BLaER1 treated with 17β-estradiol and CSF1 and Interleukin-3, amounts not matched to agents 10 nM and 100 nM (cell line): Measurements from ENCODE around the gene KCNG4.

Experiments used
- H3K27ac ChIP-seq, 11 experiments: shearing (Covaris generic); formaldehyde crosslinking; 2 replicates each; pipeline ENCODE4 v1.8.1; 2022
- H3K27me3 ChIP-seq, 11 experiments: shearing (Covaris generic); formaldehyde crosslinking; 2 replicates each; pipeline ENCODE4 v1.8.1; 2022
- H3K36me3 ChIP-seq, 11 experiments: shearing (Covaris generic); formaldehyde crosslinking; 2 replicates each; pipeline ENCODE4 v1.8.1; 2022
- H3K4me1 ChIP-seq, 10 experiments: shearing (Covaris generic); formaldehyde crosslinking; 2 replicates each; pipeline ENCODE4 v1.8.1; 2022
- H3K4me2 ChIP-seq, 11 experiments: shearing (Covaris generic); formaldehyde crosslinking; 2 replicates each; pipeline ENCODE4 v1.8.1; 2022
- H3K4me3 ChIP-seq, 10 experiments: shearing (Covaris generic); formaldehyde crosslinking; 2 replicates each; pipeline ENCODE4 v1.8.1; 2022
- H3K9ac ChIP-seq, 11 experiments: shearing (Covaris generic); formaldehyde crosslinking; 2 replicates each; pipeline ENCODE4 v1.8.1; 2022
- H3K9me3 ChIP-seq, 11 experiments: shearing (Covaris generic); formaldehyde crosslinking; replicated peaks in 1 of 11; 2 replicates each; pipeline ENCODE4 v1.8.1; 2022
- H4K20me1 ChIP-seq, 11 experiments: shearing (Covaris generic); formaldehyde crosslinking; 2 replicates each; pipeline ENCODE4 v1.8.1; 2022
- Cebpa-rat ChIP-seq, 11 experiments: shearing (Covaris generic); IDR thresholded peaks; 2 replicates each; pipeline ENCODE4 v1.8.1; 2022

The KCNG4 gene

DNA sequence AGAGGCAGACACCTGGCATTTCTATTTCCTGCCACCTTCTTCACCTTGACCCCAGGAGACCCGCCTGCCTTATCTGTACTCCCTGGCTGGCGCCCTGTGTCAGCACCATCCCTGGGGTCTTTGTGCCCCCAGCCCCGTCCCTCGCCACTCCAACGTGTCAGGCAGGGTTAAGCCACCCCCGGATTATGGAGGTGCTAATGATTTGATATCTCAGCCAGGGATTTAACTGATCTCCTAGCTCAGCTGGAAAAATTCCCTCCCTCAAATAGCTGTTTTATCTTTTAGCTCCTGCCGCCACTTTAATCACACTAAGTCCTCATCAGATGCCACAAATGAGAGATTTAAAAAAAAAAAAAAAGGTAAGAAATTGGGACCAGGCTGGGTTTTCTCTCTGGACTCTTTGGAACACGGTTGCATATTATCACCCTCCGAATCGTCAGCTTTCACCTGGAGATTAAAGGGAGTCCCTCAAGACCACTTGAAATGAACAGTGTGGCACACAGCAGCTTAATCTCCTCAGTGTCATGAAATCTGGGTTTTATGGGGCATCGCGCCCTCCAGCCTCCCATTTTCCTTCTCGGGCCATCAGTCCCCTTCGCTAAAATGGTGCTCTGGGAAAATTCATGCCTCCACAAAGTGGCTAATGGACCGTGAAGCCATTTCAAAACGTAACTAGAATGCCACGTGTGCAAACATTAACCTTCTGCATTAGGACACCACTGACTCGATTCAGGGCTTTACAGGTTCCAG is 28.7 kb upstream of the KCNG4 start:
- H3K27me3 ChIP-seq = no peaks in the 10 kb centered on the region
- H3K4me3 ChIP-seq = no peak overlapping the region
- no peaks in the 10 kb centered on the region for H3K9me3 ChIP-seq
- peak overlapping the region in 1 of 11 experiments; percentile 13; a peak in 1 of 22 replicates for H3K4me2 ChIP-seq
- no peaks in the 10 kb centered on the region for H3K36me3 ChIP-seq
- peaks cover 0 to 8% (median 2%) of the 10 kb centered on the region in 10 experiments; a peak in 3 of 20 replicates for H3K4me1 ChIP-seq
- no peak overlapping the region for H3K27ac ChIP-seq
- no peak overlapping the region for H3K9ac ChIP-seq
- TF ChIP-seq Cebpa-rat (IDR thresholded peaks at IDR 0.05) = no peak
- H4K20me1 ChIP-seq = no peaks in the 10 kb centered on the region

DNA sequence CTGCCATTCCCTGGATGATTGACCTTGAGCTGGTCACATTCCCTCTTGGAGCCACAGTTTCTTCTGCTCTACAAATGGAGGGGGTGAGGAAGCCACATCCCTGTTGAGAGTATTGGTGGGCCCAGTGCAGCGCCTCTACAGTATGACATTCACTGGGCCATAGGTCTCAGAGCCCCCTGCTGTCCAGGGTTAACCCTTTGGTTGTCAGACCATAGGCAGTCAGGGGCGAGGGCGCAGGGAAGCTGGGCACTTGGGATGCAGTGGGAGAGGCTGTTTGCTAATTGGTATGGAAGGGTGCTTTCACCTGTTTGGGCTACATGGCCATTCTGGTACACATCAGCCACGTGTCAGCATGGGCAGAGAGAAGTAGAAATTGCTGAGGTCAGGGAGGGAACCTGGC is 27.6 kb upstream of the KCNG4 start:
- Histone ChIP-seq H3K27me3 (no peaks in the 10 kb centered on the region), H3K4me1 (peaks cover 0 to 8% (median 2%) of the 10 kb centered on the region in 10 experiments; a peak in 3 of 20 replicates), H3K4me2 (no peak overlapping the region), H3K36me3 (no peaks in the 10 kb centered on the region), H3K27ac (no peak overlapping the region), H3K9me3 (no peaks in the 10 kb centered on the region), H4K20me1 (no peaks in the 10 kb centered on the region), H3K9ac (no peak overlapping the region), H3K4me3 (no peak overlapping the region)
- no peak for TF ChIP-seq Cebpa-rat (IDR thresholded peaks at IDR 0.05)

DNA sequence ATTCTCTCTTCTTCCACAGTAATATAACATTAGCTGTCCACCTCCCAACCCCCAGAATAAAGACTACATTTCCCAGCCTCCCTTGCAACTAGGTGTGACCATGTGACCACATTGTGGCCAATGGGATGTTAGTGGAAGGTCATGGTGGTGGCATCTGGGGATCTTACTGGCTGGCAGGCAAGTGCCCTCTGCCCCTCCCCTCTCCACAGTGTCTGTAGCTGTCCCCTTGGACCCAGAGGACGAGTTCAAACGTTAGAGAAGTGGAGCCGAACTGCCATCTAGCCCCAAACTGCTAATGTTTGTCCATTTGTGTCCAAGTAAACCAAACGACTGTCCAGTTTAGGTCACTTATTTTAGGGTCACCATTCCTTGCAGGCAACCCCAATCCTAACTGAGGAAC is 26.6 kb upstream of the KCNG4 start:
- H3K4me1 ChIP-seq = peaks cover 0 to 7% (median 0%) of the 10 kb centered on the region in 10 experiments; a peak in 1 of 20 replicates
- H3K4me3 ChIP-seq = no peak overlapping the region
- no peak overlapping the region for H3K27ac ChIP-seq
- no peak overlapping the region for H3K9ac ChIP-seq
- H4K20me1 ChIP-seq = no peaks in the 10 kb centered on the region
- H3K36me3 ChIP-seq = no peaks in the 10 kb centered on the region
- no peak overlapping the region for H3K4me2 ChIP-seq
- no peak for TF ChIP-seq Cebpa-rat (IDR thresholded peaks at IDR 0.05)
- no peaks in the 10 kb centered on the region for H3K27me3 ChIP-seq
- H3K9me3 ChIP-seq = no peaks in the 10 kb centered on the region

DNA sequence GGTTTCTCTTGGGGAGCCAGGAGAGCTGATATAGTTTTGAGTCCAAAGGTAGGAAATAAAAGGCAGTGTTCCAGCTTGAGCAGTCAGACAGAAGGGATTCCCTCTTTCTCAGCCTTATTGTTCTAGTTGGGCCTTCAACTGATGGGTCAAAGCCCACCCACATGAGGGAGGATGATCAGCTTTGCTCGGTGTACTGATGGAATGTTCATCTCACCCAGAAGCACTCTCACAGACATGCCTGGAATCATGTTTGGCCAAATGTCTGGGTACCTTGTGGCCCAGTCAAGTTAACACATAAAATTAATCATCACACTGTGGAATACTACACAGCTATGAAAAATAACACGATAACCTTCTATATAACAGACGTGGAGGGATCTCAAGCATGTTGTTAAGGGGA is 23.1 kb upstream of the KCNG4 start:
- Histone ChIP-seq H4K20me1 (no peaks in the 10 kb centered on the region), H3K36me3 (no peaks in the 10 kb centered on the region), H3K9ac (no peak overlapping the region), H3K27me3 (no peaks in the 10 kb centered on the region), H3K9me3 (peaks cover 7 to 9% (median 8%) of the 10 kb centered on the region in 11 experiments; a peak in 19 of 22 replicates), H3K4me3 (no peak overlapping the region), H3K27ac (no peak overlapping the region), H3K4me2 (no peak overlapping the region), H3K4me1 (no peaks in the 10 kb centered on the region)
- TF ChIP-seq Cebpa-rat (IDR thresholded peaks at IDR 0.05) = no peak

DNA sequence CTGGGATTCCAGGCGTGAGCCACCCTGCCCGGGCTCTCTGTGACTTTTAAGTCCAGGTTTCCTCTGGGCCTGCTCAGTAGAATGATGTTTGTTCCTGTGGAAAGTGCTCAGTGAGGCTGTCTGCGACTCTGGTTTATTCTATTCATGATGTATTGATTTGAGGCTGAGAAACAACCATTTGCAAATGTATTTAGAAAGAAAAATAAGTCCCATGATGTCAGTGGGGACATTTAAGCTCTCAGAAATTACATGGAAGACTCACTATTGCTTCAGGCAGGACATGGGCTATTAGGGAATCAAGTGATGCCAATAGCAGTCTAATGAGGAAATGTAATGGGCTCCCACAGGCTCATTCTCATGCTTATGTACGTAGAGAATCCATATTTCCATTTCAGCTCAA is 22.2 kb upstream of the KCNG4 start:
- Histone ChIP-seq H3K27ac (no peak overlapping the region), H3K9me3 (peaks cover 10 to 18% (median 13%) of the 10 kb centered on the region in 11 experiments; a peak in 19 of 22 replicates), H3K36me3 (no peaks in the 10 kb centered on the region)

DNA sequence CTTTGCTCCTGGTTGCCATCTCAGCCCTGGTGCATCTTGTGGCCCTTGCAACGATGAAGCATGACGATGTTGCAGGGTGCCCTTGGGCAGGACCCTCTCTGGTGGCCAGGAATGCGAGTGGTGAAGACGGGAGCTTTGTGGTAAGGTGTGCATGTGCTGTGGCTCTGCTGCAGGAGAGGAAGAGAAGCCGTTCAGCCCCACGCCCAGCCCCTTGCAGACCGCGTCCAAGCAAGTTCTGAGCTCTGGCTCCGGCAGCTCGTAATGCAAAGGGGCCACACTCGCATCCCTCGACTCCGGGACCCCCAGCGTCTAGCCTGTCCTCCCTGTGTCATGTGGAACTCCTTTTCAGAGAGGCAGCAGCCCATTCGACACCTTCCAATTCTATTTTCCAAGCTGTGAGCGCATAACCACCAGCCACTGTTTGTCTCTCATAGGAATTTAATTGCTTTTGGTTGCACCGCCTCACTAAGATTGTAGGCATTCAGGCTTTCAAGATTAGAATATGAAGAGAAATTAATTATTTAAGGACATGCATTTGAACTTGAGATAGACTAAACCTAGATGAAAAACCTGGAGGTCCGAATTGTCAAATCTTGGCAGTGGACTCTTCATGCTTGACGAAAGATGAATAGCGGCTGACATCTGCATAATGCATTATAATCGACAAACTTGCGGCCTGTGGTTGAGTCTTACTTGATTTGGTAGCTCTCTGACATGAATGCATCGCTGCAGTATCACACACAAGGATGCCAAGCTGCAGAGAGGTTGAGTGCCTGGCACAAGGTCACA is 21.1 kb upstream of the KCNG4 start:
- Histone ChIP-seq H3K9ac (no peak overlapping the region), H3K27ac (no peak overlapping the region), H3K4me3 (no peak overlapping the region), H3K36me3 (no peaks in the 10 kb centered on the region), H3K27me3 (no peaks in the 10 kb centered on the region), H3K9me3 (peaks cover 12 to 26% (median 16%) of the 10 kb centered on the region in 11 experiments; a peak in 19 of 22 replicates), H3K4me2 (no peak overlapping the region), H4K20me1 (no peaks in the 10 kb centered on the region), H3K4me1 (no peaks in the 10 kb centered on the region)
- no peak for TF ChIP-seq Cebpa-rat (IDR thresholded peaks at IDR 0.05)

More for the DNA sequence above, 22.2 kb upstream of the KCNG4 start:
- H3K4me2 ChIP-seq = no peak overlapping the region
- H3K4me3 ChIP-seq = no peak overlapping the region
- H4K20me1 ChIP-seq = no peaks in the 10 kb centered on the region
- H3K4me1 ChIP-seq = no peaks in the 10 kb centered on the region
- H3K27me3 ChIP-seq = no peaks in the 10 kb centered on the region
- TF ChIP-seq Cebpa-rat (IDR thresholded peaks at IDR 0.05) = no peak
- H3K9ac ChIP-seq = no peak overlapping the region

DNA sequence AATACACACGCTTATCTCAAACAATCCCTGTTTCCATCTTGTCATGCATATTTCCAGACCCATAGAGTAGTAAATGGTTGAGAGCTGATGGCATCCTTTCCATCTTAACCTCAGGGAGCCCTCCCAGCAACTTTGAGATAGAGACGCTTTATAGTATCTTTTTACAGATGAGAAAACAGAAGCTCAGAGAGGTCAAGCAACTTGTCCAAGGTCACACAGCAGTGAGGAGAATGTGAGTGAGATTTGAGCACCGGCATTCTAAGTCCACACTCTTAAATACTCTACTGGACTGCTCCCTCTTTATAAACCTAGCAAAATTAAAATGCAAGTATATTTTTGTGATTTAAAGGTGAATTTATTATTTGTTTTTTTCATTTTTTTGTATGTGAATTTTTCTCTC is 19.9 kb upstream of the KCNG4 start:
- Histone ChIP-seq H3K36me3 (no peaks in the 10 kb centered on the region; a peak in 1 of 22 replicates), H3K4me2 (no peak overlapping the region), H3K4me1 (peaks cover 0 to 9% (median 7%) of the 10 kb centered on the region in 10 experiments; a peak in 15 of 20 replicates), H3K27me3 (no peaks in the 10 kb centered on the region), H3K9ac (no peak overlapping the region), H3K27ac (no peak overlapping the region), H4K20me1 (no peaks in the 10 kb centered on the region), H3K9me3 (peaks cover 22 to 37% (median 26%) of the 10 kb centered on the region in 11 experiments), H3K4me3 (no peak overlapping the region)
- TF ChIP-seq Cebpa-rat (IDR thresholded peaks at IDR 0.05) = no peak

DNA sequence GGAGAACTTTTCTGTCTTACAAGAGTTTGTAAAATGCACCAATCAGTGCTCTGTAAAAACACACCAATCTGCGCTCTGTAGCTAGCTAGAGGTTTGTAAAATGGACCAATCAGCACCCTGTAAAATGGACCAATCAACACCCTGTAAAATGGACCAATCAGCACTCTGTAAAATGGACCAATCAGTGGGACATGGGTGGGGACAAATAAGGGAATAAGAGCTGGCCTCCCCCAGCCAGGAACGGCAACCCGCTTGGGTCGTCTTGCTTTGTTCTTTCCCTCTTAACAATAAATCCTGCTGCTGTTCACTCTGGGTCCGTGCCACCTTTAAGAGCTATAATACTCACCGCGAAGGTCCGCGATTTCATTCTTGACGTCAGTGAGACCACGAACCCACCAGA is 18.5 kb upstream of the KCNG4 start:
- Histone ChIP-seq H3K9ac (no peak overlapping the region), H3K4me1 (peaks cover 0 to 24% (median 21%) of the 10 kb centered on the region in 10 experiments; a peak in 17 of 20 replicates), H3K36me3 (no peaks in the 10 kb centered on the region; a peak in 1 of 22 replicates), H3K9me3 (peaks cover 22 to 37% (median 27%) of the 10 kb centered on the region in 11 experiments), H4K20me1 (no peaks in the 10 kb centered on the region), H3K4me3 (no peak overlapping the region), H3K27ac (no peak overlapping the region), H3K27me3 (no peaks in the 10 kb centered on the region), H3K4me2 (no peak overlapping the region)
- TF ChIP-seq Cebpa-rat (IDR thresholded peaks at IDR 0.05) = no peak

DNA sequence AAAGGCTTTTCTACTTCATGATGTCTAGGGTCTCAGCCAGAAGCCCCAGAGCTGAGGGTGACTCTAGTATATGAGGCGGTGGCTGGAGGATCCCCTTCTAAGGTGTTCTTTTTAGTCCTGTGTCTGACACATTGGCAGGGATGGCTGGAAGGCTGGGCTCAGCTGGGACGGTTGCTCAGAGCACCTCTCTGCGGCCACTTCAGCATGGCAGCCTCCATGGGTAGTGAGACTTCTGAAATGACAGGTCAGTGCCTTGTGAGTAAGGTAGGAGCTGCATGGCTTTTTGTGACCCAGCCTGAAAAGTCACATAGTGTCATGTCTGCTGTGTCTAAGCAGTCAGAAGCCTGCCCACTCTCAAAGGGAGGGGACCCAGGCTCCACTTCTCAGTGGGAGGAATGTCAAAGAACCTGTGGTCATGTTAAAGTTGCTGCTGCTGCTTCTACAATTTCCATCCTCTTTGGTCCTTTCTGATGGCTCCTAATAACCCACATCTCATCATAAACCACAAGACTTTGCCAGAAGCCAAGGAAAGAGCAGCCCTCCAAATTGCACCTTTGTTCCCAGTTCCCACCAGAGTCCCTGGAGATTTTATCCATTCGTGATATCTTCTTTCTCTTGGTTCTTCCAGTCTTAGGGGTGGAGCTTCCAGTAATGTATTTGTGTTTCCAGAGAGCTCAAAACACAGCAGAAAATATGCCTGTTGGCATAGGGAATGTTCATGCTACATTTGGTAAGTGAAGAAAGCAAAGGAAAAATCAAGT is 15.4 kb upstream of the KCNG4 start:
- H3K9ac ChIP-seq = no peak overlapping the region
- H3K4me3 ChIP-seq = no peak overlapping the region
- H3K4me1 ChIP-seq = peaks cover 0 to 47% (median 36%) of the 10 kb centered on the region in 10 experiments; a peak in 17 of 20 replicates
- H3K27ac ChIP-seq = no peak overlapping the region
- H3K36me3 ChIP-seq = no peaks in the 10 kb centered on the region; a peak in 1 of 22 replicates
- H3K9me3 ChIP-seq = peaks cover 22 to 37% (median 27%) of the 10 kb centered on the region in 11 experiments
- H4K20me1 ChIP-seq = no peaks in the 10 kb centered on the region
- no peaks in the 10 kb centered on the region for H3K27me3 ChIP-seq
- H3K4me2 ChIP-seq = peak overlapping the region in 8 of 11 experiments; percentile 73 to 94 (median 85); a peak in 11 of 22 replicates
- no peak for TF ChIP-seq Cebpa-rat (IDR thresholded peaks at IDR 0.05)
